ENCODE results near the gene IRX4.

Gene IRX4

DNA sequence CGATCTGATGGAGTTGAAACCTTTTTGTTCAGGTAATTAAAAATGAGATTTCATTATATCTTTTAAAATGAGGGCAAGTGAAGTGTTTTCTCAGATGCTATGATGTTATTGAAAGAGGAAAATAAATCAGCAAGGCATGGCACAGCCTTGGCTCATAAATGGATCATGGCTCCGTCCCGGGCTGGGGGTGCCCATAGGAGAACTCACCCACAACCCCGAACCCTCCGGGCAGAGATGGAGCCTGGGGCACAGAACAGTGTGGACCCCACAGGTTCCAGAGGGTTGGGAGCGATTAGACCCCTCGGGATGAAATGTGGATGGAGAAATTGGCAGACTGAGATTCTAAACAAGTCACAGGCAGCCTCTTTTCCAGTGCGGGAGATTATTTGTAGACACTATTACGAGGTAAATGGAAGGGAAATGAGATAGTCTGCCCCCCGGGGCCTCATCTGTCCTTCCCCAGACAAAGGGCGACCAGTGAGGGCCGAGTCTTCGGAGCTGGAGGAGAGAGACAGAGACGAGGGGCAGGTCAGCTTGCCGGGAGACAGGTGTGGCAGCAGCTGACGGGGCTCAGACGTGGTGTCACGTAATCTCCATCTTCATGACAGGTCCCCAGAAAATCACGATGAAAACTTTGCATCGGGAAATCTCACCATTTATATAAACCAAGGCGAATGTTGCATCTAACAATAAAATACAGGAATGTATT lies 47.9 kb downstream of the IRX4 start:
- in situ Hi-C loops (cut with MboI; ENCODE audit: low pct_unique_long_range_greater_than_20kb, low sequenced_read_pairs, unreplicated experiment): no loop called here
- no peak for DNase-seq (ENCODE audit: low spot score)
- TF ChIP-seq CTCF (IDR thresholded peaks at IDR 0.05; ENCODE audit: extremely low read depth, insufficient read depth, missing control alignments): no peak

GRCh38 chr5:1834022-1834551 lies 48.6 kb downstream of the IRX4 start:
- in situ Hi-C loops (cut with MboI; ENCODE audit: low pct_unique_long_range_greater_than_20kb, low sequenced_read_pairs, unreplicated experiment): no loop called here
- no peak for DNase-seq (ENCODE audit: low spot score)
- no peak for TF ChIP-seq CTCF (IDR thresholded peaks at IDR 0.05; ENCODE audit: extremely low read depth, insufficient read depth, missing control alignments)

GRCh38 chr5:1833264-1834021 lies 49.3 kb downstream of the IRX4 start:
- DNase-seq (ENCODE audit: low spot score): no peak
- no peak for TF ChIP-seq CTCF (IDR thresholded peaks at IDR 0.05; ENCODE audit: extremely low read depth, insufficient read depth, missing control alignments)
- in situ Hi-C loops (cut with MboI; ENCODE audit: low pct_unique_long_range_greater_than_20kb, low sequenced_read_pairs, unreplicated experiment): no loop called here

GRCh38 chr5:1832511-1833250 lies 50.0 kb downstream of the IRX4 start:
- TF ChIP-seq CTCF (IDR thresholded peaks at IDR 0.05; ENCODE audit: extremely low read depth, insufficient read depth, missing control alignments): no peak
- in situ Hi-C loops (cut with MboI; ENCODE audit: low pct_unique_long_range_greater_than_20kb, low sequenced_read_pairs, unreplicated experiment): no loop called here
- DNase-seq (ENCODE audit: low spot score): no peak

- no peak for DNase-seq (ENCODE audit: low spot score)
- in situ Hi-C loops (cut with MboI; ENCODE audit: low pct_unique_long_range_greater_than_20kb, low sequenced_read_pairs, unreplicated experiment): no loop called here
- TF ChIP-seq CTCF (IDR thresholded peaks at IDR 0.05; ENCODE audit: extremely low read depth, insufficient read depth, missing control alignments): no peak
These were observed 50.9 kb downstream of the IRX4 start for GRCh38 chr5:1831677-1832313.

DNA sequence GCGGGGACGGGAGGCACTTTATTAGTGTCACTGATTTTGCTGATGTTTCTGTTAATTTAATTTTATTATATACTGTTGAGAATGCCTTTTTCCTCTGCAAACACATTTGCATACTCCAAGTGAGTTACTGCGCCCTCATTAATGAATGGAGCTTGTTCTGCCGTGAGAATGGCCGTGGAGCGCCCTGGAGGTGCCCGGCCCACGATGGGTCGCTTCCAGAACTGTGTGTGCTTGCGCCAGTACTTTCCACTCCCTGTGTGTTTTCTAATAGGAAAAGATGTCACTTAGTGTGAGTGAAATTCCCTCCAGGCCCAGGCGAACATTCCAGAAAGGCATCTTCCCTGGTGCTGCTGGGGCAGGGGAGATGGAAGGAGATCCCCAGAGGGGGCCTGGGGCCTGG lies 51.5 kb downstream of the IRX4 start:
- no peak for DNase-seq (ENCODE audit: low spot score)
- in situ Hi-C loops (cut with MboI; ENCODE audit: low pct_unique_long_range_greater_than_20kb, low sequenced_read_pairs, unreplicated experiment): no loop called here
- TF ChIP-seq CTCF (IDR thresholded peaks at IDR 0.05; ENCODE audit: extremely low read depth, insufficient read depth, missing control alignments): no peak
